Posterior cingulate gyrus (tissue), 11 donors: ENCODE measurements around the gene THSD4.
A peak's percentile ranks its signal among the peaks of the same experiment; 100 is the strongest.

Experiments used
- DNase-seq, 10 donors: peaks; one replicate each; pipeline versions ENCODE4 v3.0.0 to v3.0.0-alpha.2; 2020 to 2021; ENCODE audit warnings: mixed read lengths in 3 of 10
- intact Hi-C: fragments of 100-400 bp; cut with DNase I; formaldehyde crosslinking; loops from one replicate; pipeline ENCODE4 v1.15.1; 2023

THSD4 gene

GRCh38 chr15:71626596-71627088 lies 511.4 kb downstream of the THSD4 start:
- no peak for DNase-seq
- intact Hi-C loops: no loop called here

GRCh38 chr15:71627188-71627587 lies 511.9 kb downstream of the THSD4 start:
- intact Hi-C loops: no loop called here
- DNase-seq: no peak

- no peak for DNase-seq
- intact Hi-C loops: no loop called here
Observed at GRCh38 chr15:71627604-71628003, 512.3 kb downstream of the THSD4 start.

DNA sequence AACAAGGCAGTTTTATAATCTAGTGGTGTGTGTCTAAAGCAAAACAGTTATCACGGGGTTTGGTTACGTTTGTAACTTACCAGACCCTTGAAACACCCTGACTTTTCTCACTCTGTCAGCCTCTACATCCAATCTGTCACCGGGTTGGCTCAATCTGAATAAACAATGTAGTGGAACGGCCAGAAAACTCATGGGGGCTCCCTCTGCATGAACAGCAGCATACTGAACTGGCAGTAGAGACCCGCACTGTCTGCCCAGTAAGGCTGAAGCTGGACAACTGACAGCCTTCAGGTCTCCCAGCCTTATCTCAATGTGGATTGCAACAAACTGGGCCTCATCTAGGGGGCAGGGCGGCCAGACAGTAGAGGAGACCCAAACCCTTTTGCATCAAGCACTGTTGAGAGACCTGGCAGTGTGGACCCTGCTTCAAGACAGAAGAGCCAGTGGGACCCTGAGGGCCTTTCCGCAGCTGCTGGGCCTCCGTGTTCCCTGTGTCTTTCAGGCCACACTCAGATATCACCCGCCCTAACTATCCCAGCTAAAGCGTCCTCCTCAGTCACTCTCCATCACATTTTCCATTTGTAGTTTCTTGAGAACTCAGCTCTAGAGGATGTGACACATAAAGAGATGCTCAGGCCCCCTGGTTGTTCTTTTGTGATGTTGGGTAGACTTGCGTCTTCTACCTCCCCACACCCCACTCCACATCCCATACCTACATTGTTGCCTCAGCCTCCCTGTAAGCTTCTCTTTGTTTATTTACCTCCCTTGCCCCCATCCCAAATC lies 513.9 kb downstream of the THSD4 start:
- DNase-seq: peak in 1 of 10 donors; percentile 68
- intact Hi-C loops: no loop called here

GRCh38 chr15:71629781-71630474 lies 514.7 kb downstream of the THSD4 start:
- DNase-seq: no peak
- intact Hi-C loops: no loop called here

DNA sequence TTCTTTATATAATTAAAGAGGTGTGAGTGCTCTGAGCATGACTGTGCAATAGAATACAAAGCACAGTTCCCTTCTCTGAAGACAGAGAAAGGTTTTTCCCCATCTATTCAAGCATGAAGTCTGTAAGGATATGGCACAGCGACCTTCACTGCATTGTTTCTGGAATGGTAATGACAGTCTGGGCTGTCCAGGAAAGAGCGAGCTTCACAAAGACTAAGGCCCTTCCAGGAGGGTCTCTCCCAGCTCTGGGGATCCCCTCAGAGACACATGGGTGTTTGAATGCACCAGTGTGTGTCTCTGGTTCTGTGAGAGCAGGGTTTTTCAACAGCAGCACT lies 515.2 kb downstream of the THSD4 start:
- no peak for DNase-seq
- intact Hi-C loops: no loop called here

- intact Hi-C loops: no loop called here
- DNase-seq: no peak
Observed at GRCh38 chr15:71632576-71633195, 517.4 kb downstream of the THSD4 start.

DNA sequence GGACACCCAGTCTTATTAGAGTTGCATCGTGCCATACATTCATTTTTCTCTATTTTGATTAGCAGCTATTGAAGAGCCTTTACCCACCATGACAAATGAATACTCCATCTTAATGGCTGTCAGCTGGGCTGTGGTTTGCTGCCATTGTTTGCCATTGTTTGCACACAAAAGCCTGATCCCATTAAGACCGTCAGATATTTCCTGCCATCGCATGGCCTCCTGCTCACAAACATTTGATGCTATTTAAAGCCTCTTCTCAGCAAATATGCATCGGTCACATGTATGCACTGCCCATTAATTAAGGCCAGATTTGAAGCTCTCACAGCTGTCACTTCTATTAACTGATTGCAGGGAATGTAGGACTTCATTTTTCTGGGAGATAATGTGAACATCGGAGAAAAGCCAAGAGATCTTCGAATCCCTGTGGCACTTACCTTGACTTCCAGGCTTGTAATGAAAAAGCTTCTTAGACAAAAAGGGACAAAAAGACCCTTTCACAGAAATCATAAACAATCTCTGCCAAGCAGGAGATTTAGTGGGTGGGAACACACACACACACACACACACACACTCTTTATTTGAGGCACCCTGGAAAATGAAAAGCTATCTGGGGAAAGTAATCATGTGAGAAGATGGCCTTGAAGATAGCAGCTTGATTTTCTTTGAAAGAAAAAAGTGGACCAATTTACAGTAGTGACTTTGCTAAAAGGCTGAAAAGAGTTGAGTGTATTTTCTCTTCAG lies 519.7 kb downstream of the THSD4 start:
- DNase-seq: no peak
- intact Hi-C loops: no loop called here

GRCh38 chr15:71635735-71636134 lies 520.5 kb downstream of the THSD4 start:
- DNase-seq: no peak
- intact Hi-C loops: no loop called here

- intact Hi-C loops: no loop called here
Observed at GRCh38 chr15:71638876-71639275, 523.6 kb downstream of the THSD4 start.

GRCh38 chr15:71639471-71639870 lies 524.2 kb downstream of the THSD4 start:
- intact Hi-C loops: no loop called here
- DNase-seq: no peak

More at GRCh38 chr15:71638876-71639275, 523.6 kb downstream of the THSD4 start:
- DNase-seq: no peak

DNA sequence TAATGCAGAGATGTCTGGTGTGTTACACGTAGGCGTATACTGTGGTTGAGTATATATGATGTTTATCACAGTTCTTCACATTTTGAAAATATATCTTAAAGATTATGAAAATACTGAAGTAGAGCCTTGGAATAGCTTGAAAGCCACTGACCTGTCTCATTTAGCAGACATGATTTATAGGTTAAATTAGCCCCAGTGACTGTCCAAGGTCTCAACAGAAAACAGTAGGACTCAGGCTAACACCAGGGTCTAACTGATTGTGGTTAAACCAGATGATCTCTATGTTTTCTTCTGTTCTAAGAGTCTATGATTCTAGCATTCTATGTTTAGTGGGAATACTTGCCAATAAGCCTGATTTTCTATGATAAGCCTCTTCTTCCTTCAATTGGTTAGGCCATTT lies 528.6 kb downstream of the THSD4 start:
- intact Hi-C loops: no loop called here
- DNase-seq: no peak

DNA sequence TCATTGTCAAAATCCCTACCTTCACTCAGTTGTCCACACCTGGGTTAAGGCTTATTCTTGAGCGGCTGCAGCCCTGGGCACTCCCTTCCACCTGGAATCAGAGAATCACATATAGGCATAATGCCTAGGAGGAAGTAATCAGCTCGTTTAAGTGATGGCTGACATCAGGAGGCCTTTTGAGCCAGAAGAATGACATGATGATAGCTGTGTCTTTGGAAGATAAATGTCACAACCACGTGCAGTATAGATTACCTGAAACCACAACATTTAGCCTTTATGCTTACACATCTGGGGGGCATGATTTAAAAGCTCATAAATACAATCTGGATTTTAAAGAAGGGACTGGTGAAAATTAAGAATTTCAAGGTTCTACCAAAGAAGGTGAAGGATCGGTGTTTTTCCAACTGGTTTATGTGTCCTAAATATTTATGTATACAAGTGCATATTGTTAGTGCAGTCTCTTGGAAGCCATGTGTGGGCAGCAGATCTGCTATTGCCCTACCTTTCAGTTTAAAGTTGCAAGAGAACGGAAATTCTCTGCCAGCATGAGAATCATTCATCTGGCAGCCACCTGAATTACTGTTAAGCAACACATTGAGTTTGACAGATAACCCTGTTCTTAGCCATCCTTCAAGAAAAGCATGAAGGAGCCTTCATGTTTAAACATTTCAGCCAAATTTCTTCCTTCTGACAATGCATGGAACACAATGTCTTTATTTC lies 531.7 kb downstream of the THSD4 start:
- intact Hi-C loops: no loop called here
- DNase-seq: no peak

GRCh38 chr15:71647487-71647808 lies 532.2 kb downstream of the THSD4 start:
- no peak for DNase-seq
- intact Hi-C loops: no loop called here

GRCh38 chr15:71648095-71648494 lies 532.8 kb downstream of the THSD4 start:
- DNase-seq: no peak
- intact Hi-C loops: no loop called here

- intact Hi-C loops: loop anchor here (2.0 kb wide), 1 partner anchor 201 kb away; no protein-coding TSS in a partner anchor
- no peak for DNase-seq
Observed at GRCh38 chr15:71649894-71650293, 534.6 kb downstream of the THSD4 start.

- DNase-seq: peak in 1 of 10 donors; percentile 64
- intact Hi-C loops: loop anchor here (2.0 kb wide), 1 partner anchor 202 kb away; no protein-coding TSS in a partner anchor
Observed at GRCh38 chr15:71650603-71651002, 535.3 kb downstream of the THSD4 start.

DNA sequence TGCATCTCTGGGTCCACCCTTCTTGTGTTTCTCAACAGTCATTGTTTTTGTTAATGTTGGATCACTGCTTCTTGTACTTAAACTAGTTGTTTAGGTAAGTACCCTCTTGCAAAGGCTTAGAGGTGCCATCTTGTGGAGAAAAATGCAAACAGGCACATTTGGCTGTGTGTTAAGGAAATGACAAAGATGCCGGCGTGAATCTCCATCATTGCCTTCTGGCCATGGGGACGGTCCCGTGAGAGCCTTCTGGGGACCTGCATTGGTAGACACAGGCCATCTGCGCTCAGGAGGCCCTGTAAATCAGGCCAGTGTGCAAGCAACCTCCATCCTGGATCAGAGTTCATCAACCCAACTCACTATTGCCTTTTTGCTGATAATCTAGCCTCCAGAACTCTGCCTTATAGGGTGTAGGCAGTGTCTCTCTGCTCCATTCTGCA lies 536.5 kb downstream of the THSD4 start:
- peak in 3 of 10 donors; percentile 11 to 28 (median 16) for DNase-seq
- intact Hi-C loops: loop anchor here (2.0 kb wide), 1 partner anchor 203 kb away; no protein-coding TSS in a partner anchor

DNA sequence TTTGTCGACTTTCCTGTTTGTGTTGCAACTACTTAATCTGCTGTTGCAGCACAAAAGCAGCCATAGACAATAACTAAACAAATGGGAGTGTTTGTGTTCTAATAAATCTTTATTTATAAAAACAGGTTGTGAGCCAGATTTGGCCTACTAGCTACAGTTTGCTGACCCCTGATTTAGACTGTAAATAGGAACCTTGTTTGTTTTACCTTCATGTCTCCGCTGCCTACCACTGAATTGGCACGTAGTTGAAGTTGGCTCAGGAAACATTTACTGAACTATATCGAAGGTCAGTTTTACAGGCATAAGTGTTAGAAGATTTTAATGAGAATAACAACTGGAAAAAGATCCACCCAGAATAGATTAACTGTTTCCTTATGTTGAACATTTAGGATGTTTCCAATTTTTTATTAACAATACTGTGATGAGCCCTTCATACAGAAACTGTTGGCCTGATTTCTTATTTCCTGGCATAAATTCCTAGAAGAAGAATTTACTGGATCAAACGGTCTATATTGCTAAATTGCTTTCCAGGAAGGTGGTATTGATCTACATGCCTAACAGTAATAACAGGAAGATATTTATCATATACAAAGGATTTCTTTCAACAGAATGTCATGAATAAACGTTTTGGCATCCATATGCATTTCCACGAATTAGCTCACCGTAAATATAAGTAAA lies 538.9 kb downstream of the THSD4 start:
- intact Hi-C loops: no loop called here

More for the DNA sequence above, 538.9 kb downstream of the THSD4 start:
- no peak for DNase-seq
